Ovary (tissue), 9 donors: ENCODE data around the gene IDE. TPM values are rescaled to one million over a fixed set of nuclear protein-coding genes. Genes with fewer than 3 reads are reported as not detected.

ENCODE experiments used
- DNase-seq, 5 donors: peaks; one replicate each; pipeline ENCODE4 v3.0.0-alpha.2; 2019 to 2020
- H3K27ac ChIP-seq, 2 donors: fragments of 200-600 bp; one replicate each; pipeline versions ENCODE4 v1.5.1 to v1.8.0; 2019 to 2022
- H3K27me3 ChIP-seq: fragments of 200-600 bp; one replicate; pipeline ENCODE4 v1.8.0; 2022
- H3K36me3 ChIP-seq: fragments of 200-600 bp; sonication (generic); one replicate; pipeline ENCODE4 v1.5.1; 2019
- H3K4me1 ChIP-seq: one replicate; pipeline ENCODE4 v1.8.1; 2013; ENCODE audit warnings: mild to moderate bottlenecking, moderate library complexity; ENCODE audit not compliant: insufficient read depth
- H3K4me3 ChIP-seq: fragments of 200-600 bp; sonication (generic); one replicate; pipeline ENCODE4 v1.5.1; 2017
- H3K9me3 ChIP-seq, 2 donors: fragments of 200-600 bp in 1 of 2; sonication (generic) in 1 of 2; one replicate each; pipeline versions ENCODE4 v1.5.1 to v1.8.1; 2013 to 2019; ENCODE audit warnings: mild to moderate bottlenecking in 1 of 2, moderate library complexity in 1 of 2
- EP300 ChIP-seq: sonication (generic); formaldehyde crosslinking; IDR thresholded peaks from one replicate; pipeline ENCODE4 v1.6.1; 2017; ENCODE audit warnings: antibody characterized with exemption
- POLR2A ChIP-seq: fragments of 450-650 bp; IDR thresholded peaks from one replicate; pipeline ENCODE4 v1.6.1; 2017; ENCODE audit warnings: antibody characterized with exemption, mild to moderate bottlenecking, moderate library complexity
- WGBS, 3 donors: extraction: QIAGEN DNeasy Blood & Tissue Kit in 1 of 3; methylation state at CpG; one replicate each; pipeline versions ENCODE4 v1.1.5 to v1.1.7; 2013 to 2017; 5-methylcytosine and 5-hydroxymethylcytosine counted together
- intact Hi-C, 4 donors: fragments of 100-400 bp; cut with DNase I; formaldehyde crosslinking; loops; one replicate each; pipeline versions ENCODE4 v1.11.0 to v1.15.1; 2022 to 2023
- polyA plus RNA-seq, 2 donors: library from polyadenylated mRNA; stranded (reverse); fragments of 200-250 nt in 1 of 2; fragments of 350-450 nt in 1 of 2; fragmentation: Illumina TruSeq in 1 of 2; extraction: RNeasy Lipid Tissue Mini Kit (QIAGEN cat#74804) in 1 of 2; gene quantifications; one replicate each; pipeline ENCODE4 v1.2.3, GENCODE V29; 2013 to 2014
- total RNA-seq, 7 donors: library from RNA; depleted of rRNA in 2 of 7; stranded (reverse); fragments of >200 nt in 2 of 7; fragmentation: NEBNext Ultra II Directional in 3 of 7; extraction: Animal tissue kit (Norgen Biotek cat#: 25700) in 3 of 7; gene quantifications; one replicate each; pipeline versions ENCODE4 v1.1.0 to v1.2.4, GENCODE V29; 2016 to 2023
- TF ChIP-seq, protein P1 (sequence below), 3 donors: fragments of 450-650 bp in 2 of 3; fragments of 200-600 bp in 1 of 3; IDR thresholded peaks; one replicate each; pipeline versions ENCODE4 v1.5.1 to v1.8.0; 2016 to 2022; ENCODE audit warnings: antibody characterized with exemption in 3 of 3, mild to moderate bottlenecking in 1 of 3
- donor health status: DM: no; HTN: no; CAD: no; lungs with moderate emphysema.
- donor health status: DM: no; HTN: no; CAD: no.
- donor health status: Bipolar disorder and iron deficiency.
- donor health status: DM: yes; HTN: yes; CAD: no.
- donor health status: DM: no; HTN: no; CAD: no.
- donor health status: DM: yes; HTN: yes; CAD: no.

Gene IDE
- total and polyA plus RNA-seq, 9 donors, result 5.8 to 34.1 (median 19.5) TPM

DNA sequence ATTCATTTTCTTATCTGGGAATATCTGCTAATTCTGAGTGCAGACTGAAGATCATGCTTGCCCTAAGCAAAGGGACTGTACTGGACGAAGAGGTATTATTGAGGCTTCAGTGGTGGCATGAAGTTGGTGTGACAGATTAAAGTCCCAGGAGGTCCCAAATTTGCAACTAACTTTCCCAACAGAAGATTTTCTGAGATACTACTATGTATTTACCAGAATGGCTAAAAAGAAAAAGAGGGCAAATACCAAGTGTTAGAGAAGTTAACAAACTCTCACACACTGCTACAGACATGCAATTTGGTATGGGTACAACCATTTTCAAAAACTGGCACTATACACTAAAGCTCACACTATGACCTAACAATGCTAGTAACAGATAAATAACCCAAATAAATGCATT, 28.3 kb downstream of the IDE start:
- Histone ChIP-seq H3K27ac (no peak overlapping the region), H3K36me3 (no peaks in the 10 kb centered on the region), H3K9me3 (no peaks in the 10 kb centered on the region), H3K27me3 (no peaks in the 10 kb centered on the region), H3K4me1 (no peaks in the 10 kb centered on the region), H3K4me3 (no peak overlapping the region)
- intact Hi-C loops, result no loop called here
- TF ChIP-seq EP300, result no peak
- no peak for TF ChIP-seq POLR2A
- TF ChIP-seq, protein P1, sequence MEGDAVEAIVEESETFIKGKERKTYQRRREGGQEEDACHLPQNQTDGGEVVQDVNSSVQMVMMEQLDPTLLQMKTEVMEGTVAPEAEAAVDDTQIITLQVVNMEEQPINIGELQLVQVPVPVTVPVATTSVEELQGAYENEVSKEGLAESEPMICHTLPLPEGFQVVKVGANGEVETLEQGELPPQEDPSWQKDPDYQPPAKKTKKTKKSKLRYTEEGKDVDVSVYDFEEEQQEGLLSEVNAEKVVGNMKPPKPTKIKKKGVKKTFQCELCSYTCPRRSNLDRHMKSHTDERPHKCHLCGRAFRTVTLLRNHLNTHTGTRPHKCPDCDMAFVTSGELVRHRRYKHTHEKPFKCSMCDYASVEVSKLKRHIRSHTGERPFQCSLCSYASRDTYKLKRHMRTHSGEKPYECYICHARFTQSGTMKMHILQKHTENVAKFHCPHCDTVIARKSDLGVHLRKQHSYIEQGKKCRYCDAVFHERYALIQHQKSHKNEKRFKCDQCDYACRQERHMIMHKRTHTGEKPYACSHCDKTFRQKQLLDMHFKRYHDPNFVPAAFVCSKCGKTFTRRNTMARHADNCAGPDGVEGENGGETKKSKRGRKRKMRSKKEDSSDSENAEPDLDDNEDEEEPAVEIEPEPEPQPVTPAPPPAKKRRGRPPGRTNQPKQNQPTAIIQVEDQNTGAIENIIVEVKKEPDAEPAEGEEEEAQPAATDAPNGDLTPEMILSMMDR (IDR thresholded peaks at IDR 0.05), result no peak
- DNase-seq, result no peak
- WGBS, 3 donors, result 92 to 94% (median 92%) methylated on average over 1 of the region's 1 CpG

DNA sequence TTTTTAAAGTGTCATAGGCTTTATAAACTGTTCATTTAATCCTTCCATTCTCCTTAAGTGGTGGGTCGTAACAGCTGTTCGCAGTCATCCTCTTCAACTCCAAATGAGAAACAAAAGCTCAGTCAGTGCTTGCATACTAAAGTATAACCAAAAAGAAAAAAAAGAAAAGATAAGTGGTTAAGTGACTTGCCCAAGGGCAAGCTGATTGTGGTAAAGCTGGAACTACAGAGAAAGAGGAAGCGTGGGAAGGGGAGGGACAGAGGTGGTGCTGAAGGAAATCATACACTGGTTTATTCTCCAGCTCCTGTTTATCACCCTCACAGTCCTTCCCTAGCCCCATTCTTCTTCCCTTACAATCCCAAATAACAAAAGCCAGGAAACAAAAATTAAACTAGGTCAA, 29.6 kb downstream of the IDE start:
- no peaks in the 10 kb centered on the region for H3K27me3 ChIP-seq
- peaks cover 2% of the 10 kb centered on the region for H3K4me1 ChIP-seq
- H3K27ac ChIP-seq, result no peak overlapping the region
- no peak overlapping the region for H3K4me3 ChIP-seq
- intact Hi-C loops, result no loop called here
- 58 to 87% (median 66%) methylated on average over 3 of the region's 3 CpGs for WGBS, 3 donors
- no peaks in the 10 kb centered on the region for H3K36me3 ChIP-seq
- no peaks in the 10 kb centered on the region for H3K9me3 ChIP-seq
- no peak for DNase-seq
- no peak for TF ChIP-seq EP300
- TF ChIP-seq, protein P1 (IDR thresholded peaks at IDR 0.05), result no peak
- TF ChIP-seq POLR2A, result no peak

DNA sequence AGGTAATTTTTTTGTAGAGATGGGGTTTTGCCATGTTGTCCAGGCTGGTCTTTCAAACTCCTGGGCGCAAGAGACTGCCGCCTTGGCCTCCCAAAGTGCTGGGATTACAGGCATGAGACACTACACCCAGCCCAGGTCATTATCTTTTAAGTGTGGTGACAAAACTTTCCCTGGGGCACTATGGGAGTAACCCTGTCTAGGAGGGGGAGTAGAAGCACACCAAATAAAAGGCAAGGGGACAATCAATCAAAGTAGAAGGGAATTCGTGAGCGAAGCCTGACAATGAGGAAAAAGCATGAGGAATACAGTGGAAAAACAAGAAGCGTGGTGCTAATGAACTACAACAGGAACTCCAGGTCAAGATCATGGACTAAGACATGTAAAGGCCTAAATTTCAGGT, 31.4 kb downstream of the IDE start:
- 95 to 98% (median 97%) methylated on average over 5 of the region's 5 CpGs for WGBS, 3 donors
- TF ChIP-seq POLR2A (no peak), EP300 (no peak)
- TF ChIP-seq, protein P1 (IDR thresholded peaks at IDR 0.05), result no peak
- no peak for DNase-seq
- Histone ChIP-seq H3K4me1 (peaks cover 2% of the 10 kb centered on the region), H3K36me3 (no peaks in the 10 kb centered on the region), H3K27me3 (no peaks in the 10 kb centered on the region), H3K9me3 (no peaks in the 10 kb centered on the region), H3K27ac (no peak overlapping the region), H3K4me3 (no peak overlapping the region)
- intact Hi-C loops, result no loop called here

DNA sequence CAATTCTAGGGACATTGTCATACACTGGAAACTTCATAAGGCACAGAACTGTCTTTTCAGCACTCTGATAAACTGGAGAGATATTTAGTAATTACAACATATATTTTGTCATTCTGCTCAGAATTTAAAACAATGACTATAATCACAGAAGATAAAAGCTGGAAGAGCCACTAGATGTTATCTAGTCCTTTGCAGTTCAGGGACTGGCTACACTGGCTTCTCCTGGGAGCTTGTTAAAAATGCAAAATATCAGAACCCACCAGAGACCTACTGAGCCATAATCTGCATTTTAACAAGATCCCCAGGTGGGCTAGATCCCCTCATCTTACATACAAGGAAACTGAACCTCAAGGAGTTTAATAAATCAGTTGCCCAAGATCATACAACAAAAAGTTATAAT, 32.3 kb downstream of the IDE start:
- H3K27me3 ChIP-seq, result no peaks in the 10 kb centered on the region
- peaks cover 2% of the 10 kb centered on the region for H3K4me1 ChIP-seq
- no peak for DNase-seq
- H3K27ac ChIP-seq, result no peak overlapping the region
- no peaks in the 10 kb centered on the region for H3K36me3 ChIP-seq
- H3K4me3 ChIP-seq, result no peak overlapping the region
- intact Hi-C loops, result no loop called here
- H3K9me3 ChIP-seq, result no peaks in the 10 kb centered on the region
- TF ChIP-seq EP300 (no peak), POLR2A (no peak)
- TF ChIP-seq, protein P1 (IDR thresholded peaks at IDR 0.05), result no peak
